Panc1 (cell line): ENCODE data around the gene BRICD5.

Experiments used
- SIN3A ChIP-seq: IDR thresholded peaks from 2 replicates; pipeline ENCODE4 v1.6.1; 2012; ENCODE audit warnings: low read depth, mild to moderate bottlenecking, low read length, moderate library complexity, borderline replicate concordance; ENCODE audit not compliant: insufficient read depth
- TCF7L2 ChIP-seq: IDR thresholded peaks from 2 replicates; pipeline ENCODE4 v1.6.1; 2011; ENCODE audit warnings: mild to moderate bottlenecking, low read depth, low read length, inconsistent platforms

- no peak for TF ChIP-seq TCF7L2
- no peak for TF ChIP-seq SIN3A
These were observed 36.1 kb downstream of the BRICD5 start for GRCh38 chr16:2174396-2175131.
